Activated T-helper 9 cell treated with anti-CD3 and anti-CD28 coated beads, Interleukin-2, amount 50 U/mL, for 16 hours (primary cell): ENCODE measurements around the gene ABCA1.
"Not testable (repeated sequence)": the region's sequence is repeated elsewhere in the genome, so short reads cannot be mapped to it uniquely, and the experiment has no call there.

ENCODE experiments used
- DNase-seq: peaks from one replicate; pipeline ENCODE4 v3.0.0-alpha.2; 2020; ENCODE audit warnings: low read depth

ABCA1 gene

GRCh38 chr9:104903609-104904008, 24.3 kb downstream of the ABCA1 start:
- DNase-seq = no peak

- DNase-seq = no peak
These were observed 27.1 kb downstream of the ABCA1 start for GRCh38 chr9:104900871-104901270.

DNA sequence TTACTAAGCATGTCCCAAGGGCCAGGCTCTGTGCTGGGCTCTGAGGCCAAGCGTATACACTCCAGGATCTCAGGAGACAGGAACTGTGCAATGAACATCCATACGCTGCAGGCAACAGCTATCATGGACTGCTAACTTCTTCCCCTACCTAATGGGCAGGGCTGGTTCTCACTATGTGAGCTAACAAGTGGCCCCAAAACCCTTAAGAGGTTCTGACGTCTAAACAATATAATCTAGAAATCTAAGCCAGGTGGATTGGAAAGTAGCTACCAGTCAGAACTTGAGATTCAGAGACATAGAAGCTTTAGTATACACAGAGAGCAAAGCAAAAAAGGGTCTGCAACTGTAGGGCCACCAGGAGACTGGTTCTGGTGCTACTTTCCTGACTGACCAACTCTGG, 27.6 kb downstream of the ABCA1 start:
- DNase-seq = no peak

DNA sequence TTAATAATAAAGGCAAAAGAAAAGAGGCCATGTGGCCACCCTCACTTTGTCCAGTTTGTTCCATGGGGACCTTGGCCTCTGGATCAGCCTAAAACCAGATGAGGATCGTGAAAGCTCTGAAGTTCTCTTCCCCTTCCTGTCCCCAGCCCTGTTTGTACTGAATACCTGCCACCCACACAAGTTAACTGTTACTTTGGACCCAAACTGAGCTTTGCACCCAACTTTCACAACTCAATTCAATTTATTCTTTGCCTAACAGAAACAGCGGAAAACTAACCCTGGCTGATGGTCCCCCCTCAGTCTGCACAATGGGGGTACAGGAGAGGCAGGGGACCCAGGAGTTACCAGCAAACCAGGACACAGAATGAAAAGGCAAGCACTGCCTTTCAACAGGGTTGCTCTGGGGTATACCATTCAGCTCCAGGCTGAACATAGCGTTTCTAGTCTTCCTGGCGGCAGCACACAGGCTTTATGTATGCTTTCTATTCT, 28.2 kb downstream of the ABCA1 start:
- no peak for DNase-seq

- DNase-seq = not testable (repeated sequence)
These were observed 29.6 kb downstream of the ABCA1 start for GRCh38 chr9:104898376-104898775.

GRCh38 chr9:104896131-104896530, 31.8 kb downstream of the ABCA1 start:
- DNase-seq = no peak

GRCh38 chr9:104895572-104895971, 32.4 kb downstream of the ABCA1 start:
- no peak for DNase-seq

DNA sequence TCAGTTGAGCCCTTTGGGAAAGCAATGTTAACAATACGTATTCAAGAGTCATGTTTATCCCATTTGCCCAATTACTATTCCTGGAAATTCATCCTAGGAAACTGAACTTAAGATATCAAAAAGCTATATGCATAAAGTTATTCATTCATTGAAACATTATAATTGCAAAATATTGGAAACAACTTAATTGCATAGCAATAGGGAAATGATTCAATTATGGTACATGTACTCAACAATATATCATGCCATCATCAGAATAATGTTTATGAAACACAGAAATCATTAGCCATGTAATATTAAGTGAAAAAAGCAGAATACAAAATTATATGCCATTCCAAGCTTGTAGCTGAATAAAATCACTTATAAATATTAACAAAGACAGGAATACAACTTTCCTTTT, 35.3 kb downstream of the ABCA1 start:
- DNase-seq = no peak

DNA sequence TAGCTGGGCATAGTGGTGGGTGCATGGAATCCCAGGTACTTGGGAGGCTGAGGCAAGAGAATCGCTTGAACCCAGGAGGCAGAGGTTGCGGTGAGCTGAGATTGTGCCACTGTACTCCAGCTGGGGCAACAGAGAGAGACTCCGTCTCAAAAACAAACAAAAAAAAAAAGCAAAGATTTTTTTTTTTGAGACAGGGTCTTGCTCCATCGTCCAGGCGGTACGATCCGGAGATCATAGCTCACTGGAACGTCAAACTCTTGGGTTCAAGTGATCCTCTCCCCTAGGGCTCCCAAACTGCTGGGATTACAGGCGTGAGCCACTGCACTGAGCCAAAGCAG, 37.6 kb downstream of the ABCA1 start:
- DNase-seq = no peak

DNA sequence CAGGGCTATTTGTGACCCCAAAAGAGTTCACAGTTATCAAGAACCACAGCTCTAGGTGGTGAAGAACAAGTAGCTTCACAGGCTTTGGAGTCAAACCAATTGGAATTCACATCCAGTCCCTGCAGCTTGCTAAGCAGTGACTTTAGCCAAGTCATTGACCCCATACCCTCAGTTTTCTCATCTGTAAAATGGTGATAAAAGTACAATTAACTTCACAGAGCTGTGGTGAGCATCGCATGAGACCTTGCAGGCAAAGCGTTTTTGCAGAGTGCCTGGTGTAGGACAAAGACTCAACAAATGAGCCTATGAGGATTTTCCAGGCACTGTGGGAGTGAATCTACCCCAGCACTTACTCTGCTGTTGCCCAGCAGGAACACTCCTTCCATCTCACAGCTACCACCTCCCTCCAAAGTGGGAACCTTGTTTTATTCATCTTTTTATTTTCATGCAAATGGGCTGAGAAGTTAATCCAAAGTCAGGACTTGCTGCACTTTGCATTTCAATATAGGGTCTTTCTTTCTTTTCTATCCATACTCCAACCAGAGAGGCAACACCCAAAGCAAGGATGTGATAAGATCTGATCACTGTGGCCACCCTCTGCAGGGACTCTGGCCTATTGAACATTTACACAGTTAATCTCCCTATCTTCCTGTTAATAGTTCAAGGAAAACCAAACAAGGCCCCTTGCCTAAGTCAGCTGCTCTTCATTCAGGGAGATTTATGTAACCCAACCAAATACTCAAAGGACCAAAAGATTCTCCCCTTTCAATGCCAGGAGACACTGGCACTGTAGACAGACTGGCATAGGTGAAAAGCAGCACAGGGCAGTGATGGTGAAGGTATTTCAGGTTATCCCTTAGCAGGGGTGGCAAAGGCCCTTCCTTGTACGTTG, 41.9 kb downstream of the ABCA1 start:
- DNase-seq = no peak

GRCh38 chr9:104883169-104883568, 44.8 kb downstream of the ABCA1 start:
- DNase-seq = no peak

- no peak for DNase-seq
These were observed 45.4 kb downstream of the ABCA1 start for GRCh38 chr9:104882566-104882965.

DNA sequence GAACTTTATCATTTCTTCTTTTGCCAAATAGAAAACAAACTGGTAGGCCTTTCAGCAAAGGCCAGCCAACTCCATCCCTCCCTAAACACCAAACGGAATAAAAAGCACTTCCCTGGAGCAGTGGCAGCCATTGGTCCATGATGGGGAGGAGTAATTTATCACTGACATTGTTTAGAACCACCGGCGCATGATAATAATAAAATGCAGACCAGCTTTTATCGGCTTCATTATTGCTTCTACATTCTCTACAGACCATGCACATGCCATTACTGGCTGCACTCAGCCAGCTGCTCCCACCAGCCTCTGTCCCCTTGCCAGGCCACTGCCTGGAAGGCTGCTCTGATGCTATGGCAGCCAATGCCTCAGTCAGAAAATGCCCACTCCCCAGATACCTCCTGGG, 45.9 kb downstream of the ABCA1 start:
- no peak for DNase-seq

- DNase-seq = no peak
These were observed 48.2 kb downstream of the ABCA1 start for GRCh38 chr9:104879555-104880309.

- no peak for DNase-seq
These were observed 51.4 kb downstream of the ABCA1 start for GRCh38 chr9:104876587-104876986.

DNA sequence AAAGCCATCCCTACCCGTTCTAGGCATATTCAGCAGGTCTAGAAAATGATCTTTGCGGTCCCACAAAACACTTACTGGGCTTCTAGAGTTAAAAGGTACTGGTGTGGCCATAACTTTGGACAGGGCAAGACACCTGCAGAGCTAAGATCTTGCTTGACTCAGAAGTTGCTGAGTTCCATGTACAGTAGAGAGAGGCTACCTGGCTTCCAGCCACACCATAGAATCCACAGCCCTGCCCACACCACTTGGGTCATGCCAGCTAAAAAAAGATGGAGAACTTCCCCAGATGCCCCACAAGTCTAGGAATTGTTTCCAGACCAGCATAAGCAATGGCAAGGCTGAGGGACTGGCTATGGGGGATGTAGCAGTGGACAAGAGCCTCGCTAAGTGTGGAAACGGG, 52.1 kb downstream of the ABCA1 start:
- no peak for DNase-seq

- DNase-seq = no peak
These were observed 52.6 kb downstream of the ABCA1 start for GRCh38 chr9:104875320-104875719.

GRCh38 chr9:104873489-104873850, 54.5 kb downstream of the ABCA1 start:
- no peak for DNase-seq

DNA sequence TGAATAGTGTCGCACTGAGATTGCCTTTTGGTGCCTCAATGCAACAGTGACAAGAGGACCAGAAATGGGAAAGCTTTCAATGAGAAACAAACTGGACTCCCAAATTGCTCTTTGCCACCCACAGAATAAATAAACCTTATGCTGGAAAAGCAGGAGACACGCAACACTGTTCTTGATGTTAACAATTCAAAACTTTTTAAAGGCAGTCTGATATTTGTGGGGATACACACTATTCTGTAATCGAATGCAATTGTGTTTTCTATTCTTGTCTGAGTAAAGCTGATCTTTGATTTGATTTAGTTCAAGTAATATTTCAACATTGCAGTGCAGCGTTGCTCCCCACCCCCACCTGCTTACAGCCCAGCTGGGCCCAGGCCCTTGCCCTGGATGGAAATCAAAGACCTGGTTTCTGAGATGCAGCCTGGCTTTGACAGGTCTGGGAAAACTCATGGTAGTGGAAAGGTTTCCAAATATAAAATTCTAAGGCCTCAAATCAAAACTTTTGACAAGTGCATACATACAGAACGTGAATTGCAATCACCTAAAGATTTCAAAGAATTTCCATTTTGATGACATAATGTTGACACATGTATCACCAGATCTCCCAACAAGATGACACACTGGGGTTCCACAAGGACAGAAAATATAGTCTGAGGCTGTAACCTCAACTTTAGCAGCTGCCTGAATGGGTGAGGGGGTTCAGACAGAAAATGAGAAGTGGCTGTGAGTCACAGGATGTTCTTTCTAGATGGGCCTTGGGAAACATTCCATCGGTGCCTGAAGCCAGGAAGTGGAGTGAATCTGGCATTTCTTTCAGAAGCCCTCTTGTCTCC, 55.1 kb downstream of the ABCA1 start:
- no peak for DNase-seq

DNA sequence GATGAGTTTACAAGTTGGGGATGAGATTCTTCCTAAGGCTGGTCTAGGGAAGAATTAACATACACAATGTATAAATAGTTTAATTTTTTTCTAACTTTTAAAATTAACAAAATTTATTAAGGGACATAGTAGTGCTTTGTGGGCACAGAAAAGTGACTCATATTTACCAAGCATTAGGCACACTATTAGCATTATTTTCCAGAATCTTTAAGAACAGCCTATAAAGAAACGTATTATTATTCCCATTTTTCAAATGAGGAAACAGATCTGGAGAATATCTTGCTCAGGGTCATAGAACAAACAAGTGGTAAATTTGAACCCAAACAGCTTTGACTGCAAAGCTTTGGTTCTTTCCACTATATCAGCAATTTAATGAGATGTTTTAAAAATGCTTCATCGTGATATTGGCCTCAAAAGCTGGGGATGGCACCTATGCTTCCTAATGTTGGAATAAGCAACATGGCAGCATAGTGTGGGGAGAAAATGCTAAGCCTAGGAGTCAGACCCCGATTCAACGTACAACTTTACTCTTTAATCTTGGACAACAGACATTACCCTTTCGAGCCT, 55.9 kb downstream of the ABCA1 start:
- DNase-seq = no peak

DNA sequence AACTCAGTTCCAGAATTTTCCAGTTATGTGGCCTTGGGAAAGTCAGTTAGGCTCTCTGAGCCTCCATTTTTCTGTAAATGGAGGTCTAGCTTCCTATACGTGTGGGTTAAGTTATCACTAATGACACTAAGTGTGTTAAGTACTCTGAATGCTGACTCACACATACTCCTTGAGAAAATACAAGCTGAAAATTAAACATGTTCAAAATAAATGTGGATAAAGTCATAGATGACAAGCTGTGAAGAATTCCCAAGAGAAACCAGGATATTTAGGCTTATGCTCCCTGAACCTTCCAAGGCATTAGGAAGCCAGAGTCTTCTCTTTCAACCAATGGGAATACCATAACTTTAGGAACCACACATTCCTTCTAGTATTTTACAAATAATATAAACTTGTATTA, 58.1 kb downstream of the ABCA1 start:
- no peak for DNase-seq
